ENCODE data around the gene NBAS.

DNA sequence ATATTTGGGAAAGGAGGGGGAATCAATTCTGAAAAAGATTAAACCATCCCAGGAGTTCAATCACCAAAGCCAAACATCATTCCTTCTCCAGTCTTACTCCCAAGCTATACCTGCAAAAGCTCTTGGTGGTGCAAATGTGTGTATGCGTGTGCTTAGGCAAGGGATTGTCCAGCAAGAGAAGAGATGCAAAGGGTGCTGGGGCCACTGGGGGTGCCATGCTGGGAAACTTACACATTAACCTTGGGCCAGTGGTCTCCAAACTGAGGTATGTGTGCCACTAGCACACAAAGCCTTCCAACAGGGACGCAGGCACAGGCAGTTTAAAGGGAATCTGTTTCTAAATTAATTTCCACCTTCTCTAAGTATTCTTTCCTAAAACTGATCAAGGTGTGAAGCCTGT lies 307.9 kb downstream of the NBAS start:
- TF ChIP-seq, protein P1, sequence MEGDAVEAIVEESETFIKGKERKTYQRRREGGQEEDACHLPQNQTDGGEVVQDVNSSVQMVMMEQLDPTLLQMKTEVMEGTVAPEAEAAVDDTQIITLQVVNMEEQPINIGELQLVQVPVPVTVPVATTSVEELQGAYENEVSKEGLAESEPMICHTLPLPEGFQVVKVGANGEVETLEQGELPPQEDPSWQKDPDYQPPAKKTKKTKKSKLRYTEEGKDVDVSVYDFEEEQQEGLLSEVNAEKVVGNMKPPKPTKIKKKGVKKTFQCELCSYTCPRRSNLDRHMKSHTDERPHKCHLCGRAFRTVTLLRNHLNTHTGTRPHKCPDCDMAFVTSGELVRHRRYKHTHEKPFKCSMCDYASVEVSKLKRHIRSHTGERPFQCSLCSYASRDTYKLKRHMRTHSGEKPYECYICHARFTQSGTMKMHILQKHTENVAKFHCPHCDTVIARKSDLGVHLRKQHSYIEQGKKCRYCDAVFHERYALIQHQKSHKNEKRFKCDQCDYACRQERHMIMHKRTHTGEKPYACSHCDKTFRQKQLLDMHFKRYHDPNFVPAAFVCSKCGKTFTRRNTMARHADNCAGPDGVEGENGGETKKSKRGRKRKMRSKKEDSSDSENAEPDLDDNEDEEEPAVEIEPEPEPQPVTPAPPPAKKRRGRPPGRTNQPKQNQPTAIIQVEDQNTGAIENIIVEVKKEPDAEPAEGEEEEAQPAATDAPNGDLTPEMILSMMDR (IDR thresholded peaks at IDR 0.05), result no peak
- TF ChIP-seq EP300 (IDR thresholded peaks at IDR 0.05) (no peak), POLR2A (IDR thresholded peaks at IDR 0.05; ENCODE audit: low read length) (no peak), SMC3 (IDR thresholded peaks at IDR 0.05) (no peak), KDM1A (IDR thresholded peaks at IDR 0.05; ENCODE audit: low read depth) (no peak), JUN (IDR thresholded peaks at IDR 0.05) (no peak), POLR2AphosphoS2 (conservative IDR thresholded peaks at IDR 0.05; ENCODE audit: low read length) (no peak), RNF2 (IDR thresholded peaks at IDR 0.05; ENCODE audit: borderline replicate concordance, low read depth) (no peak), CHD4 (IDR thresholded peaks at IDR 0.05; ENCODE audit: borderline replicate concordance) (no peak), ZC3H11A (IDR thresholded peaks at IDR 0.05) (no peak), HEYL (CRISPR knock-in tag; IDR thresholded peaks at IDR 0.05) (no peak)
- TF ChIP-seq, protein P2, sequence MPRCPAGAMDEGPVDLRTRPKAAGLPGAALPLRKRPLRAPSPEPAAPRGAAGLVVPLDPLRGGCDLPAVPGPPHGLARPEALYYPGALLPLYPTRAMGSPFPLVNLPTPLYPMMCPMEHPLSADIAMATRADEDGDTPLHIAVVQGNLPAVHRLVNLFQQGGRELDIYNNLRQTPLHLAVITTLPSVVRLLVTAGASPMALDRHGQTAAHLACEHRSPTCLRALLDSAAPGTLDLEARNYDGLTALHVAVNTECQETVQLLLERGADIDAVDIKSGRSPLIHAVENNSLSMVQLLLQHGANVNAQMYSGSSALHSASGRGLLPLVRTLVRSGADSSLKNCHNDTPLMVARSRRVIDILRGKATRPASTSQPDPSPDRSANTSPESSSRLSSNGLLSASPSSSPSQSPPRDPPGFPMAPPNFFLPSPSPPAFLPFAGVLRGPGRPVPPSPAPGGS (IDR thresholded peaks at IDR 0.05), result no peak
- TF ChIP-seq, protein P3, sequence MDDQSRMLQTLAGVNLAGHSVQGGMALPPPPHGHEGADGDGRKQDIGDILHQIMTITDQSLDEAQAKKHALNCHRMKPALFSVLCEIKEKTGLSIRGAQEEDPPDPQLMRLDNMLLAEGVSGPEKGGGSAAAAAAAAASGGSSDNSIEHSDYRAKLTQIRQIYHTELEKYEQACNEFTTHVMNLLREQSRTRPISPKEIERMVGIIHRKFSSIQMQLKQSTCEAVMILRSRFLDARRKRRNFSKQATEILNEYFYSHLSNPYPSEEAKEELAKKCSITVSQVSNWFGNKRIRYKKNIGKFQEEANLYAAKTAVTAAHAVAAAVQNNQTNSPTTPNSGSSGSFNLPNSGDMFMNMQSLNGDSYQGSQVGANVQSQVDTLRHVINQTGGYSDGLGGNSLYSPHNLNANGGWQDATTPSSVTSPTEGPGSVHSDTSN (IDR thresholded peaks at IDR 0.05), result no peak

Measured in A549 (cell line).